IPS DF 6.9 (cell line): ENCODE measurements around the gene PDZD2.

Experiments
- DNase-seq: peaks from one replicate; pipeline ENCODE4 v3.0.0-alpha.2; 2013; ENCODE audit warnings: low read depth, low spot score
- H3K27ac ChIP-seq: one replicate; pipeline ENCODE4 v1.5.1; 2013; ENCODE audit warnings: low read length, control low read depth
- H3K27me3 ChIP-seq: 2 replicates; pipeline ENCODE4 v1.6.1; 2013; ENCODE audit warnings: mild to moderate bottlenecking, low read length; ENCODE audit not compliant: control insufficient read depth, insufficient read depth
- H3K36me3 ChIP-seq: 2 replicates; pipeline ENCODE4 v1.6.1; 2013; ENCODE audit warnings: low read length; ENCODE audit not compliant: control insufficient read depth, insufficient read depth
- H3K4me1 ChIP-seq: 2 replicates; pipeline ENCODE4 v1.6.1; 2013; ENCODE audit warnings: low read length; ENCODE audit not compliant: control insufficient read depth, insufficient read depth
- H3K4me3 ChIP-seq: 2 replicates; pipeline ENCODE4 v1.5.1; 2013; ENCODE audit warnings: mild to moderate bottlenecking, low read length
- H3K9me3 ChIP-seq: 2 replicates; pipeline ENCODE4 v1.6.1; 2013; ENCODE audit warnings: low read length, inconsistent platforms; ENCODE audit not compliant: control insufficient read depth, insufficient read depth
- WGBS: extraction: QIAGEN DNeasy Blood & Tissue Kit; methylation state at CpG from one replicate; pipeline ENCODE4 v1.1.7; 2013; ENCODE audit warnings: mixed read lengths, missing lambda C conversion rate; ENCODE audit not compliant: insufficient read length, insufficient coverage; 5-methylcytosine and 5-hydroxymethylcytosine counted together

The PDZD2 gene

GRCh38 chr5:31982621-31983020 is 343.7 kb downstream of the PDZD2 start:
- no CpG with 5 or more reads among the region's 2 CpGs for WGBS
- H3K4me3 ChIP-seq: no peak overlapping the region

GRCh38 chr5:31983851-31984250 is 344.9 kb downstream of the PDZD2 start:
- H3K9me3 ChIP-seq: no peaks in the 10 kb centered on the region
- WGBS: no CpG with 5 or more reads among the region's 4 CpGs
- no peak for DNase-seq

More at GRCh38 chr5:31982621-31983020, 343.7 kb downstream of the PDZD2 start:
- Histone ChIP-seq H3K27ac (no peak overlapping the region), H3K27me3 (no peaks in the 10 kb centered on the region), H3K9me3 (no peaks in the 10 kb centered on the region), H3K4me1 (no peaks in the 10 kb centered on the region), H3K36me3 (no peaks in the 10 kb centered on the region)
- DNase-seq: no peak

GRCh38 chr5:31984691-31985090 is 345.8 kb downstream of the PDZD2 start:
- no peaks in the 10 kb centered on the region for H3K27me3 ChIP-seq
- no peaks in the 10 kb centered on the region for H3K9me3 ChIP-seq
- H3K4me1 ChIP-seq: no peaks in the 10 kb centered on the region
- H3K36me3 ChIP-seq: no peaks in the 10 kb centered on the region
- WGBS: no CpG with 5 or more reads among the region's 1 CpG
- no peak for DNase-seq
- H3K27ac ChIP-seq: no peak overlapping the region
- H3K4me3 ChIP-seq: no peak overlapping the region

More at GRCh38 chr5:31983851-31984250, 344.9 kb downstream of the PDZD2 start:
- no peaks in the 10 kb centered on the region for H3K36me3 ChIP-seq
- no peak overlapping the region for H3K27ac ChIP-seq
- no peak overlapping the region for H3K4me3 ChIP-seq
- H3K4me1 ChIP-seq: no peaks in the 10 kb centered on the region
- H3K27me3 ChIP-seq: no peaks in the 10 kb centered on the region

- H3K36me3 ChIP-seq: no peaks in the 10 kb centered on the region
- H3K9me3 ChIP-seq: no peaks in the 10 kb centered on the region
- H3K4me1 ChIP-seq: peaks cover 3% of the 10 kb centered on the region; the same call in 1 of the 2 replicates
- no peak overlapping the region for H3K27ac ChIP-seq
- WGBS: no CpG with 5 or more reads among the region's 5 CpGs
- H3K4me3 ChIP-seq: no peak overlapping the region
- no peak for DNase-seq
- H3K27me3 ChIP-seq: no peaks in the 10 kb centered on the region
These were observed 347.2 kb downstream of the PDZD2 start for GRCh38 chr5:31986101-31986500.

- peaks cover 6% of the 10 kb centered on the region; the same call in 1 of the 2 replicates for H3K4me1 ChIP-seq
- no peak overlapping the region for H3K27ac ChIP-seq
- H3K9me3 ChIP-seq: no peaks in the 10 kb centered on the region
- DNase-seq: no peak
- H3K4me3 ChIP-seq: no peak overlapping the region
- no peaks in the 10 kb centered on the region for H3K27me3 ChIP-seq
- WGBS: no CpG with 5 or more reads among the region's 7 CpGs
- H3K36me3 ChIP-seq: no peaks in the 10 kb centered on the region
These were observed 349.2 kb downstream of the PDZD2 start for GRCh38 chr5:31987985-31988710.

- no CpG with 5 or more reads among the region's 10 CpGs for WGBS
- no peak for DNase-seq
- H3K27me3 ChIP-seq: no peaks in the 10 kb centered on the region
These were observed 351.2 kb downstream of the PDZD2 start for GRCh38 chr5:31990081-31990650.

GRCh38 chr5:31990701-31991110 is 351.8 kb downstream of the PDZD2 start:
- no CpG with 5 or more reads among the region's 3 CpGs for WGBS
- DNase-seq: no peak
- H3K4me3 ChIP-seq: no peak overlapping the region
- H3K36me3 ChIP-seq: no peaks in the 10 kb centered on the region
- no peaks in the 10 kb centered on the region for H3K27me3 ChIP-seq
- peaks cover 12% of the 10 kb centered on the region; the same call in 1 of the 2 replicates for H3K4me1 ChIP-seq
- no peaks in the 10 kb centered on the region for H3K9me3 ChIP-seq
- H3K27ac ChIP-seq: no peak overlapping the region

More at GRCh38 chr5:31990081-31990650, 351.2 kb downstream of the PDZD2 start:
- peaks cover 8% of the 10 kb centered on the region; the same call in 1 of the 2 replicates for H3K4me1 ChIP-seq
- no peak overlapping the region for H3K4me3 ChIP-seq
- no peaks in the 10 kb centered on the region for H3K9me3 ChIP-seq
- no peak overlapping the region for H3K27ac ChIP-seq
- no peaks in the 10 kb centered on the region for H3K36me3 ChIP-seq

- no peak for DNase-seq
- H3K36me3 ChIP-seq: no peaks in the 10 kb centered on the region
- H3K27me3 ChIP-seq: no peaks in the 10 kb centered on the region
- peaks cover 13% of the 10 kb centered on the region; the same call in 1 of the 2 replicates for H3K4me1 ChIP-seq
- no peak overlapping the region for H3K27ac ChIP-seq
- no peaks in the 10 kb centered on the region for H3K9me3 ChIP-seq
- no peak overlapping the region for H3K4me3 ChIP-seq
- WGBS: no CpG with 5 or more reads among the region's 2 CpGs
These were observed 353.4 kb downstream of the PDZD2 start for GRCh38 chr5:31992377-31992776.

- H3K36me3 ChIP-seq: no peaks in the 10 kb centered on the region
- H3K9me3 ChIP-seq: no peaks in the 10 kb centered on the region
- no peaks in the 10 kb centered on the region for H3K27me3 ChIP-seq
- no CpG with 5 or more reads among the region's 6 CpGs for WGBS
- H3K4me1 ChIP-seq: peaks cover 13% of the 10 kb centered on the region; the same call in 1 of the 2 replicates
- no peak overlapping the region for H3K27ac ChIP-seq
- no peak for DNase-seq
- no peak overlapping the region for H3K4me3 ChIP-seq
These were observed 354.4 kb downstream of the PDZD2 start for GRCh38 chr5:31993165-31993961.

GRCh38 chr5:31995006-31995405 is 356.1 kb downstream of the PDZD2 start:
- Histone ChIP-seq H3K36me3 (no peaks in the 10 kb centered on the region), H3K9me3 (no peaks in the 10 kb centered on the region), H3K27ac (no peak overlapping the region), H3K4me1 (peaks cover 13% of the 10 kb centered on the region; the same call in 1 of the 2 replicates), H3K27me3 (no peaks in the 10 kb centered on the region), H3K4me3 (no peak overlapping the region)
- no peak for DNase-seq
- no CpG with 5 or more reads among the region's 4 CpGs for WGBS
